Tongue (tissue), 2 donors: Measurements from ENCODE around the gene CAMTA1. TPM values are rescaled to one million over a fixed set of nuclear protein-coding genes. Genes with fewer than 3 reads are reported as not detected.
"Not testable (repeated sequence)": the region's sequence is repeated elsewhere in the genome, so short reads cannot be mapped to it uniquely, and the experiment has no call there.

Experiments
- DNase-seq: peaks from one replicate; pipeline ENCODE4 v3.0.0-alpha.2; 2015
- total RNA-seq: library from RNA; depleted of rRNA; stranded (reverse); fragments of >200 nt; gene quantifications from one replicate; pipeline ENCODE4 v1.2.3, GENCODE V29; 2014

Gene CAMTA1
- total RNA-seq, 1 donor from 2014 or later = 60.6 TPM

GRCh38 chr1:6907676-6908434, 122.6 kb downstream of the CAMTA1 start:
- no peak for DNase-seq

- no peak for DNase-seq
Measured at GRCh38 chr1:6909401-6909800, 124.1 kb downstream of the CAMTA1 start.

GRCh38 chr1:6909857-6910256, 124.6 kb downstream of the CAMTA1 start:
- DNase-seq = no peak

- DNase-seq = no peak
Measured at GRCh38 chr1:6911021-6911941, 126.0 kb downstream of the CAMTA1 start.

GRCh38 chr1:6911974-6912373, 126.7 kb downstream of the CAMTA1 start:
- DNase-seq = peak; percentile 47

GRCh38 chr1:6912518-6912917, 127.3 kb downstream of the CAMTA1 start:
- no peak for DNase-seq

GRCh38 chr1:6913086-6913485, 127.8 kb downstream of the CAMTA1 start:
- DNase-seq = no peak

- no peak for DNase-seq
Measured at GRCh38 chr1:6914706-6915105, 129.5 kb downstream of the CAMTA1 start.

- peak; percentile 20 for DNase-seq
Measured at GRCh38 chr1:6915999-6916565, 130.8 kb downstream of the CAMTA1 start.

GRCh38 chr1:6917067-6917466, 131.8 kb downstream of the CAMTA1 start:
- DNase-seq = no peak

- peak; percentile 45 for DNase-seq
Measured at GRCh38 chr1:6918186-6918924, 133.1 kb downstream of the CAMTA1 start.

- DNase-seq = peak; percentile 35
Measured at GRCh38 chr1:6918925-6919511, 133.8 kb downstream of the CAMTA1 start.

- not testable (repeated sequence) for DNase-seq
Measured at GRCh38 chr1:6921506-6921905, 136.3 kb downstream of the CAMTA1 start.

- DNase-seq = peak; percentile 91
Measured at GRCh38 chr1:6922096-6922931, 137.1 kb downstream of the CAMTA1 start.

GRCh38 chr1:6923012-6923411, 137.8 kb downstream of the CAMTA1 start:
- DNase-seq = no peak

- no peak for DNase-seq
Measured at GRCh38 chr1:6923416-6923815, 138.2 kb downstream of the CAMTA1 start.

- no peak for DNase-seq
Measured at GRCh38 chr1:6923955-6924881, 139.0 kb downstream of the CAMTA1 start.

- no peak for DNase-seq
Measured at GRCh38 chr1:6924891-6925290, 139.6 kb downstream of the CAMTA1 start.

- no peak for DNase-seq
Measured at GRCh38 chr1:6927626-6928025, 142.4 kb downstream of the CAMTA1 start.
